Mesenchymal stem cell (in vitro differentiated cells and primary cell): ENCODE data around the gene PCDHB14.
A peak's percentile ranks its signal among the peaks of the same experiment; 100 is the strongest.

Experiments
- DNase-seq: peaks from one replicate; pipeline ENCODE4 v3.0.0-alpha.2; 2013
- H2AFZ ChIP-seq: one replicate; pipeline ENCODE4 v1.6.1; 2013; ENCODE audit warnings: low read depth, mild to moderate bottlenecking, control low read depth, inconsistent platforms, low read length, moderate library complexity
- H2AK5ac ChIP-seq: 2 replicates; pipeline ENCODE4 v1.6.1; 2013; ENCODE audit warnings: low read length, moderate library complexity, mild to moderate bottlenecking, inconsistent platforms; ENCODE audit not compliant: severe bottlenecking
- H2BK120ac ChIP-seq: one replicate; pipeline ENCODE4 v1.6.1; 2013; ENCODE audit warnings: low read depth, mild to moderate bottlenecking, inconsistent platforms, low read length, moderate library complexity
- H2BK12ac ChIP-seq, 2 experiments: one replicate each; pipeline ENCODE4 v1.6.1; 2013; ENCODE audit warnings: inconsistent platforms in 2 of 2, low read length in 2 of 2, mild to moderate bottlenecking in 2 of 2, moderate library complexity in 2 of 2, control low read depth in 1 of 2
- H2BK15ac ChIP-seq: one replicate; pipeline ENCODE4 v1.6.1; 2013; ENCODE audit warnings: mild to moderate bottlenecking, low read depth, inconsistent platforms; ENCODE audit not compliant: poor library complexity, severe bottlenecking
- H2BK5ac ChIP-seq: 2 replicates; pipeline ENCODE4 v1.6.1; 2013; ENCODE audit warnings: low read depth, mild to moderate bottlenecking, low read length, control low read depth, inconsistent platforms; ENCODE audit not compliant: poor library complexity, severe bottlenecking
- H3K14ac ChIP-seq, 2 experiments: one replicate each; pipeline ENCODE4 v1.6.1; 2013; ENCODE audit warnings: inconsistent platforms in 2 of 2, low read length in 2 of 2, control low read depth in 1 of 2, mild to moderate bottlenecking in 1 of 2, moderate library complexity in 1 of 2
- H3K18ac ChIP-seq, 2 experiments: one replicate each; pipeline ENCODE4 v1.6.1; 2013; ENCODE audit warnings: inconsistent platforms in 2 of 2, low read length in 2 of 2, control low read depth in 1 of 2, low read depth in 1 of 2, mild to moderate bottlenecking in 1 of 2
- H3K23ac ChIP-seq, 2 experiments: one replicate each; pipeline ENCODE4 v1.6.1; 2013; ENCODE audit warnings: inconsistent platforms in 2 of 2, low read length in 2 of 2, mild to moderate bottlenecking in 2 of 2, moderate library complexity in 2 of 2, control low read depth in 1 of 2
- H3K27ac ChIP-seq: 2 replicates; pipeline ENCODE4 v1.5.1; 2013; ENCODE audit warnings: mild to moderate bottlenecking, moderate library complexity, low read length, control low read depth, inconsistent platforms; ENCODE audit not compliant: poor library complexity, severe bottlenecking
- H3K27me3 ChIP-seq, 2 experiments: 2 replicates each; pipeline versions ENCODE4 v1.6.1 to v1.7.0; 2013; ENCODE audit warnings: low read length in 2 of 2, mild to moderate bottlenecking in 2 of 2, moderate library complexity in 2 of 2, control low read depth in 1 of 2, inconsistent platforms in 1 of 2; ENCODE audit not compliant: control insufficient read depth in 1 of 2, insufficient read depth in 1 of 2
- H3K36me3 ChIP-seq, 2 experiments: 2 replicates each; pipeline versions ENCODE4 v1.6.1 to v1.7.0; 2013; ENCODE audit warnings: low read length in 2 of 2, control low read depth in 1 of 2, inconsistent platforms in 1 of 2, low read depth in 1 of 2, mild to moderate bottlenecking in 1 of 2; ENCODE audit not compliant: insufficient read depth in 2 of 2, control insufficient read depth in 1 of 2
- H3K4ac ChIP-seq, 2 experiments: one replicate each; pipeline ENCODE4 v1.6.1; 2013; ENCODE audit warnings: inconsistent platforms in 2 of 2, low read length in 2 of 2, mild to moderate bottlenecking in 2 of 2, moderate library complexity in 2 of 2, control low read depth in 1 of 2, low read depth in 1 of 2
- H3K4me1 ChIP-seq: 2 replicates; pipeline ENCODE4 v1.6.1; 2013; ENCODE audit warnings: low read depth, low read length, control low read depth; ENCODE audit not compliant: control insufficient read depth, insufficient read depth
- H3K4me2 ChIP-seq: 2 replicates; pipeline ENCODE4 v1.6.1; 2013; ENCODE audit warnings: low read length, mild to moderate bottlenecking, inconsistent platforms; ENCODE audit not compliant: poor library complexity, severe bottlenecking
- H3K4me3 ChIP-seq, 2 experiments: 2 replicates each; pipeline versions ENCODE4 v1.5.1 to v1.7.0; 2013; ENCODE audit warnings: low read length in 2 of 2, mild to moderate bottlenecking in 2 of 2, control low read depth in 1 of 2, low read depth in 1 of 2; ENCODE audit not compliant: insufficient read depth in 1 of 2
- H3K79me1 ChIP-seq: replicated peaks from 2 replicates; pipeline ENCODE4 v1.6.1; 2013; ENCODE audit warnings: mild to moderate bottlenecking, control low read depth, low read length, inconsistent platforms; ENCODE audit not compliant: poor library complexity, severe bottlenecking
- H3K9ac ChIP-seq: 2 replicates; pipeline ENCODE4 v1.7.0; 2013; ENCODE audit warnings: mild to moderate bottlenecking, low read length, moderate library complexity
- H3K9me3 ChIP-seq: 2 replicates; pipeline ENCODE4 v1.7.0; 2013; ENCODE audit warnings: mild to moderate bottlenecking, low read length; ENCODE audit not compliant: control insufficient read depth
- H4K8ac ChIP-seq: one replicate; pipeline ENCODE4 v1.6.1; 2013; ENCODE audit warnings: inconsistent platforms, mild to moderate bottlenecking, low read length, moderate library complexity
- H4K91ac ChIP-seq: one replicate; pipeline ENCODE4 v1.6.1; 2013; ENCODE audit warnings: mild to moderate bottlenecking, low read length, inconsistent platforms
- WGBS: methylation state at CpG from one replicate; pipeline ENCODE4 v1.1.7; 2013; ENCODE audit warnings: mixed read lengths; 5-methylcytosine and 5-hydroxymethylcytosine counted together

PCDHB14 gene

GRCh38 chr5:141258948-141259347 is 35.8 kb downstream of the PCDHB14 start:
- no peak overlapping the region for H2BK5ac ChIP-seq
- H3K9me3 ChIP-seq, result peaks cover 99% of the 10 kb centered on the region
- no peak overlapping the region for H3K4me2 ChIP-seq
- H4K91ac ChIP-seq, result no peak overlapping the region
- H3K27ac ChIP-seq, result no peak overlapping the region
- no peak overlapping the region for H2BK15ac ChIP-seq
- peak; percentile 3 for DNase-seq
- no peak overlapping the region for H3K23ac ChIP-seq
- no peaks in the 10 kb centered on the region for H3K4me1 ChIP-seq
- H3K36me3 ChIP-seq, result no peaks in the 10 kb centered on the region
- H3K79me1 ChIP-seq, result no peaks in the 10 kb centered on the region
- H3K18ac ChIP-seq, result no peak overlapping the region
- no peak overlapping the region for H2BK12ac ChIP-seq
- H2AFZ ChIP-seq, result no peak overlapping the region
- no peaks in the 10 kb centered on the region for H3K27me3 ChIP-seq
- H3K14ac ChIP-seq, result no peak overlapping the region
- peak overlapping the region in 1 of 2 experiments; percentile 8 for H3K4me3 ChIP-seq
- H2AK5ac ChIP-seq, result no peak overlapping the region
- H2BK120ac ChIP-seq, result no peak overlapping the region
- H3K4ac ChIP-seq, result no peak overlapping the region
- H3K9ac ChIP-seq, result no peak overlapping the region
- H4K8ac ChIP-seq, result no peak overlapping the region

- Histone ChIP-seq H2BK5ac (no peak overlapping the region), H2BK12ac (no peak overlapping the region), H3K4me2 (no peak overlapping the region), H2AFZ (no peak overlapping the region), H3K27me3 (no peaks in the 10 kb centered on the region), H3K4me3 (peak overlapping the region in 1 of 2 experiments; percentile 68), H3K27ac (no peak overlapping the region), H3K79me1 (no peaks in the 10 kb centered on the region), H3K4me1 (no peaks in the 10 kb centered on the region), H3K14ac (no peak overlapping the region), H3K18ac (no peak overlapping the region), H3K23ac (no peak overlapping the region), H3K4ac (no peak overlapping the region), H4K8ac (no peak overlapping the region), H2BK120ac (no peak overlapping the region), H3K36me3 (no peaks in the 10 kb centered on the region), H3K9me3 (peaks cover 98% of the 10 kb centered on the region), H2AK5ac (no peak overlapping the region), H2BK15ac (no peak overlapping the region), H4K91ac (no peak overlapping the region), H3K9ac (no peak overlapping the region)
- WGBS, result 83% methylated on average over 3 of the region's 5 CpGs
- peak; percentile 26 for DNase-seq
Observed at GRCh38 chr5:141260458-141261237, 37.5 kb downstream of the PCDHB14 start.

GRCh38 chr5:141261238-141261546 is 38.0 kb downstream of the PCDHB14 start:
- Histone ChIP-seq H2AK5ac (no peak overlapping the region), H3K79me1 (no peaks in the 10 kb centered on the region), H3K9ac (no peak overlapping the region), H3K36me3 (no peaks in the 10 kb centered on the region), H3K4me3 (peak overlapping the region in 1 of 2 experiments; percentile 68), H2BK120ac (no peak overlapping the region), H3K4ac (no peak overlapping the region), H3K27me3 (no peaks in the 10 kb centered on the region), H2BK5ac (no peak overlapping the region), H2AFZ (no peak overlapping the region), H4K8ac (no peak overlapping the region), H2BK12ac (no peak overlapping the region), H3K9me3 (peaks cover 98% of the 10 kb centered on the region), H3K4me1 (no peaks in the 10 kb centered on the region), H3K4me2 (no peak overlapping the region), H3K18ac (no peak overlapping the region), H3K27ac (no peak overlapping the region), H2BK15ac (no peak overlapping the region), H3K23ac (no peak overlapping the region), H3K14ac (no peak overlapping the region), H4K91ac (no peak overlapping the region)
- no peak for DNase-seq
- no CpG with 5 or more reads among the region's 1 CpG for whole genome bisulfite sequencing

- Histone ChIP-seq H3K4me3 (peak overlapping the region in 1 of 2 experiments; percentile 50), H3K4me1 (no peaks in the 10 kb centered on the region), H3K18ac (no peak overlapping the region), H3K4me2 (no peak overlapping the region), H3K27me3 (no peaks in the 10 kb centered on the region), H2BK120ac (no peak overlapping the region), H3K79me1 (peaks cover 1% of the 10 kb centered on the region), H3K14ac (no peak overlapping the region), H2AK5ac (no peak overlapping the region), H4K8ac (no peak overlapping the region), H2BK5ac (no peak overlapping the region), H3K23ac (no peak overlapping the region), H2BK12ac (no peak overlapping the region), H3K9me3 (peaks cover 96% of the 10 kb centered on the region), H3K4ac (no peak overlapping the region), H3K9ac (no peak overlapping the region), H4K91ac (no peak overlapping the region), H2AFZ (no peak overlapping the region), H3K27ac (no peak overlapping the region), H3K36me3 (no peaks in the 10 kb centered on the region), H2BK15ac (no peak overlapping the region)
- no peak for DNase-seq
- 95% methylated on average over 4 of the region's 4 CpGs for WGBS
Observed at GRCh38 chr5:141269195-141269594, 46.1 kb downstream of the PCDHB14 start.
